Stimulated activated CD8-positive, alpha-beta memory T cell treated with anti-CD3 and anti-CD28 coated beads, Interleukin-4, amount 100 ng/mL, for 4 hours (primary cell): ENCODE data around the gene PACSIN2.

ENCODE experiments used
- DNase-seq, 2 donors: peaks; one replicate each; pipeline ENCODE4 v3.0.0-alpha.2; 2020; ENCODE audit warnings: low read depth in 2 of 2, low spot score in 1 of 2

Gene PACSIN2

GRCh38 chr22:42885446-42885845 is 129.5 kb downstream of the PACSIN2 start:
- no peak for DNase-seq

DNA sequence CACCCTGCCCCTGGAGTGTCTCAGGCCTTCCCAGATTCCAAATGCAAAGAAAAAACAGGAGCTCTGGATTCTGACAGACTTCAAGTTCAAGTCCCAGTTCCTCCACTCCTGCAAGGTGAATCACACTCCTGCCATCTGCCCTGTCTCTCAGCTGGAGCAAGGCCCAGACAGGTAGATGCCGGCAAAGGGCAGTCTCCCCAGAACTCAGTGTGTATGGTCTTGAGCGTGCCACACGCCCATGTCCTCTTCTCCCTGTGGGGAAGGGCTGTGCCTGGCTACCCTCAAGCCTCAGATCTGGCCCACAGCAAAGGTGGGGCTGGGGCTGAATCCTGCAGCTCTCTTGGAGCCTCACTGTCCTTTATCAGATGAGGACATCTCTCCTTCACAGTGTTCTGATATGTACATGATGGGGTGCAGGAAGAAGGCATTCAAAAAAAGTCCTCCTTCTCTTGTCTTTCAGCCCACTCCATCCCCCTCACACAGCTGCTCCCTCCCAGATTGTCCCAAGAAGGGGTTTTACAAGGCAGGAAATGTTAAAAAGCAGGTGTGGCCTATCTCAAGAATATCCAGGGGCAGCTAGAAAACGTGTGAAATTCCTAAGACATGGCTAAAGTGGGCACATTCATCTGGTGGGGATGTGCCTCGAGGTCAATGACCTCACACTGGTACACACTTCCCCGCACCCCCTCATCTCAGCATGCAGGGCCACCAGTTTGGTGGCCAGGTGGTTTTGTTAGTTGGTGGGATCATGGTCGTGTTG is 130.2 kb downstream of the PACSIN2 start:
- DNase-seq = no peak

- no peak for DNase-seq
These were observed 131.0 kb downstream of the PACSIN2 start for GRCh38 chr22:42883970-42884369.

GRCh38 chr22:42883121-42883520 is 131.8 kb downstream of the PACSIN2 start:
- no peak for DNase-seq

GRCh38 chr22:42881982-42882656 is 132.8 kb downstream of the PACSIN2 start:
- no peak for DNase-seq

GRCh38 chr22:42881298-42881697 is 133.7 kb downstream of the PACSIN2 start:
- DNase-seq = no peak

- DNase-seq = no peak
These were observed 134.1 kb downstream of the PACSIN2 start for GRCh38 chr22:42880815-42881214.

- DNase-seq = no peak
These were observed 135.5 kb downstream of the PACSIN2 start for GRCh38 chr22:42879371-42880021.

DNA sequence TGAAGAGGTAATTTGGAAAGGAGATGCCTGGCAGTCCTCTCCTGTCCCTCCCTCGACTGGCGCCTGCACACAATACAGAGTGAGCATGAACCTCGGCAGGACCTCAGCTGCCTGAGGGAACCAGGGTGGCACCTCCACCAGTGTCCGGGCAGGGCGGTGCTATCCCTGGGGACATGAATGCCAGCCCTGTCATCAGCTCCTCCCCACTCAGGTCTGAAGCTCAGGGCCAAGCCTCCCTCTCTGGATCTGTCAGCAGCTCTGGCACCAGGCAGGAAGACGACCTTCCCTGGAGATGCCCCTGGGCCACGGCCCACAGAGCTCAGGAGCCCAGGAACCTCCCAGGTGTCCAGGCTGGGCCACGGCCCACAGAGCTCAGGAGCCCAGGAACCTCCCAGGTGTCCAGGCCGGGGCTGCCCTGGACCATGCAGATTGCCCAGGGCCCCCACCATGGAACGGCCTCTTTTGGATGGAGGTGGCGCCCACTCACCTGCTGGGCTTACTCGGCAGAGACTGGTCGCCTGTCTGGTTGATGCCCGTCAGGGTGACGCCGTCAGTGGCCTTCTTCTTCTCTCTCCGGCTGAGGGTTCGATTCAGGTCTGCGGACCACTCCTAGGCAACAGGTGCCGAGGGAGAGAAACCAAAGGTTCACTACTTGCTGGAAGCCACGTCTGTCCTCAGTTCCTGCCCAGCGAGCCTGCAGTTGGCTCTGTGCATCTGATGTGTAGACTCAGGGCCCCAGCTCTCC is 136.2 kb downstream of the PACSIN2 start:
- DNase-seq = no peak

DNA sequence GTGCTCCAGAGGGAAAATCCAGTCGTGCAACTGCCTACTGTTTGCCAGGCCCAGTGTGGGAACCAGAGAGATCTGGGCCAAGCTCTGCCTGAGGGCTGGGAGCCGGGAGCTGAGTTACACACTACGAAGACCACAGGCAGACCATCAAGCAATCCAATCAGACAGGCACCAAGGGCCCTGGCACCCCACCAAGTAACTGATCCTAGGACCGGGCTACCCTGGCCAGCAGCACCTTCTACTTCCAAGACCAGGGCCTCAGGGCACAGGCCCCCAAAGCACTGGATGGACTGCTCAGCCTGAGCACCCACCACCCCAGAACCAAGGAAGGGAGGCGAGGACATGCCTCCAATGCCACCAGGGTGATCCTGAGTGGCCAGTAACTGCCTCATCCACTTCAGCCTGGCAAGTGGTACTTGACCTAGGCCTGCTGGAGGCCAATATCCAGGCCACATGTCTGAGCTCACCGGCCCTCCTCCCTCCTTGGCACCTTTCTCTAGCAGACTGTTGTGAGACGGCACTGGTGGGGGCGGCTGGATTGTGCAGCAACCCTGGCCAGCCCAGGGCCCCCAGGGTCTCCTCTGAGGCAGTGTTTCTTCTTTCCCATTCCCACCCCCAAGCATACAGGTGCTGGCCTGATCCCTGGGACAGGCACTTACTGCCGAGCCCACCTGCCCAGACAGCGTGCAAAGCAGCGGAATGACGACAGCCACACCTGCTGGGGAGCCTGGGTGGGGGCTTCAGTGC is 137.2 kb downstream of the PACSIN2 start:
- no peak for DNase-seq

GRCh38 chr22:42877158-42877557 is 137.8 kb downstream of the PACSIN2 start:
- DNase-seq = no peak

DNA sequence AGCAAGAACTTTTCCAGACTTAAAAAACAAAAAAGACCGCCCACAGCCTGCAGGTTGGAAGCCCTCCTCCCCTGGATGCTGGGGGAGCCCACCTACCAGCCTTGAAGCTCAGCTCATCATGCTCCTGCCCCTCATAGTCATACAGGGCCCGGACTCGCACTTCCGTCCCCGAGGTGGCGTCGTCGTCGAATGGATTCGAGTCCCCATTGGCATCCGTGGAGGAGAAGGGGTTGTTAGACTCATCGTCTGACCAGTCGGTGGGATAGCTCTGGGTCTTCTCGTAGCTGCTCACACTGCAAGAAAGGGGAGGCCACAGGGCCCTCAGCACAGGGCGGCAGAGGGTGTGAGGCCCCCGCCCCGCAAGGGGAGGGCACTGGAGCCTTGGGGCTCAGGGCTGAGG is 138.9 kb downstream of the PACSIN2 start:
- no peak for DNase-seq

DNA sequence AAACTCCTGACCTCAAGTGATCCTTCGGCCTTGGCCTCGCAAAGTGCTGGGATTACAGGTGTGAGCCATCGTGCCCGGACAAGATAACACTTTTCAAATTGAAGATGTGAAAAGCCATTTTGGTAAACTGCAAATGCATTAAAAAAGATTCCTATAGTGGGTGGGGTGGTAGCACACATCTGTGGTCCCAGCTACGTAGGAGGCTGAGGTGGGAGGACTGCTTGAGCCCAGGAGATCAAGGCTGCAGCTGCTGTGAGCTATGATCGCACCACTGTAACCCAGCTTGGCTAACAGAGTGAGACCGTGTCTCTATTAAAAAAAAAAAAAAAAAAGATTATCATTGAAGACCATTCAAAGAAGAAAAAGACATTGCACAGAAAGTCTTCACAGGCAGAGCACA is 140.9 kb downstream of the PACSIN2 start:
- DNase-seq = no peak

- DNase-seq = no peak
These were observed 141.6 kb downstream of the PACSIN2 start for GRCh38 chr22:42873356-42873755.

- no peak for DNase-seq
These were observed 142.1 kb downstream of the PACSIN2 start for GRCh38 chr22:42872821-42873220.

GRCh38 chr22:42871146-42872050 is 143.6 kb downstream of the PACSIN2 start:
- DNase-seq = no peak

DNA sequence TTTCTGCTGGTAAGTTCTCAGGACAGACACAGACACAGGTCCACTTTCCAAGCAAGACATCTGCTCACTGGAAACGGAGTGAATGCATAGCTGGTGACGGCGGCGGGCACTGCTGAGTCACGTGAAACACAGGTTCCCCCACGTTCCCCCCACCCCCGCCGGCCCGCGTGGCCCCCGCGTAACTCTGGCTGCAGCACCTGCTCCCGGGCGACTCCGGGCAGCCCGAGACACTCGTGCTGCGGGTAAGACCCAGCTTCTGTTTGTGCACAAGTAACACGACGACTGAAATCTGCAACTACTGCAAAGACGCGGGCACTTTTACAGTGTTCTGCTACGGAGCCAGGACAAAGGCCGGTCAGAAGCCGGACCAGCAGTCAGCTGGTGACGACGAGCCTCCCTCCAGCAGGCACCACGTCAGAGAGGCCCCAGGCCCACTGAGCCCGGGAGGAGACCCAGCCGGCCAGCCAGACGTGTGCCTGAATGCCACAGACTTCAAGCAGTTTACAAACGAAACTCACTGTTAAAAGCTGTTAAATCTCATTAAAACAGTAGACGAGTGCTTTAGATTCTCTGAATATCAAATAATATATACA is 145.0 kb downstream of the PACSIN2 start:
- DNase-seq = no peak

DNA sequence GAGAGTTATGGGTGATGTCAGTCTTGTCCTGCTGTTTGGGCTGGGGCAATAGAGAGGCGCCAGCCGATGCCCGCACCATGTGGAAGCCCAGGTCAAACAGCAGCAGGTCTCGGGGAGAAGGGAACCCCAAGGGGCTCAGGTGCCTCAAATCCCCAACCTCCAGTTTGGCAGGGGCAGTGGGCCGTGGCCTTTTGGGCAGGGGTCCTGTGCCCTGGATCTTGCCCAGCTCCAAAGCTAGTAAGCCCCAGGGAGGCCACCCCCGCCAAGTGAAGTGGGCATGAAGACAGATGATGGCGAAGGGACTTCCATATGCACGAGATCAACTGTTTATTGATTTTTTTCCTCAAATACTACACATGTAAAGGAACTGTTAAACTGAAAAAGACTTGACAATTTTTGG is 145.5 kb downstream of the PACSIN2 start:
- DNase-seq = no peak

GRCh38 chr22:42868751-42869251 is 146.1 kb downstream of the PACSIN2 start:
- no peak for DNase-seq
